HepG2 (cell line): ENCODE measurements around the gene TAS1R3. TPM values are rescaled to one million over a fixed set of nuclear protein-coding genes. Genes with fewer than 3 reads are reported as not detected.
A peak's percentile ranks its signal among the peaks of the same experiment; 100 is the strongest.

Source experiments
- ATAC-seq: fragments of 200-7000 bp; cut with Tn5 transposase; 3 replicates; pipeline ENCODE4 v1.9.1; 2020; ENCODE audit warnings: mild to moderate bottlenecking, moderate library complexity
- BruUV-seq: library from RNA; stranded (reverse); fragments of 400-500 nt; replicated peaks from 2 replicates; lab custom pipeline; 2021; lab: Mats Ljungman, UMichigan
- CTCF ChIA-PET: fragments of 300-600 bp; formaldehyde crosslinking; extraction: SDS; loops from one replicate; lab custom pipeline; 2021; ENCODE audit warnings: low total read pairs, inconsistent platforms, low intra/inter-chr PET ratio; lab: Yijun Ruan, JAX
- POLR2A ChIA-PET: fragments of 350-600 bp; sonication (Branson Sonifier 250); formaldehyde crosslinking; loops from one replicate; lab custom pipeline; 2020; ENCODE audit warnings: antibody characterized with exemption, inconsistent platforms; lab: Yijun Ruan, JAX
- DNase-seq: peaks from one replicate; pipeline ENCODE4 v3.0.0-alpha.2; 2015; ENCODE audit warnings: low spot score
- FAIRE-seq: peaks from 3 replicates; lab custom pipeline; 2011; peaks lifted over from hg19 to GRCh38; lab: Jason Lieb, UNC
- H2AFZ ChIP-seq: one replicate; pipeline ENCODE4 v1.6.1; 2011; ENCODE audit warnings: low read length, inconsistent platforms
- H3K27ac ChIP-seq: fragments of 300-600 bp; 3 replicates; pipeline ENCODE4 v1.8.0; 2011; ENCODE audit warnings: mixed run types, mild to moderate bottlenecking, mixed read lengths, low read length, inconsistent platforms; ENCODE audit not compliant: insufficient read depth; ENCODE audit errors: extremely low read length
- H3K27me3 ChIP-seq, 2 experiments: fragments of 200-600 bp in 1 of 2; 2 replicates in 1 of 2; 3 replicates in 1 of 2; pipeline versions ENCODE4 v1.6.0 to v1.8.0; 2011; ENCODE audit warnings: low read length in 2 of 2, mild to moderate bottlenecking in 2 of 2, moderate library complexity in 2 of 2, inconsistent platforms in 1 of 2; ENCODE audit not compliant: insufficient read depth in 2 of 2, control insufficient read depth in 1 of 2
- H3K36me3 ChIP-seq, 2 experiments: fragments of 200-600 bp in 1 of 2; replicated peaks in 1 of 2; 2 replicates in 1 of 2; 3 replicates in 1 of 2; pipeline versions ENCODE4 v1.5.1 to v1.8.0; 2011; ENCODE audit warnings: low read length in 2 of 2, inconsistent platforms in 1 of 2; ENCODE audit not compliant: insufficient read depth in 2 of 2, control insufficient read depth in 1 of 2
- H3K4me1 ChIP-seq: 2 replicates; pipeline ENCODE4 v1.5.1; 2012; ENCODE audit warnings: low read length, inconsistent platforms; ENCODE audit not compliant: insufficient read depth
- H3K4me2 ChIP-seq: 2 replicates; pipeline ENCODE4 v1.6.0; 2011; ENCODE audit warnings: low read depth, low read length, inconsistent platforms
- H3K4me3 ChIP-seq, 3 experiments: fragments of 200-600 bp in 1 of 3; sonication (generic), shearing (Covaris generic) in 1 of 3; replicated peaks in 1 of 3; 2 replicates each; pipeline ENCODE4 v1.5.1; 2011 to 2016; ENCODE audit warnings: low read length in 3 of 3, inconsistent platforms in 2 of 3, low read depth in 2 of 3, mild to moderate bottlenecking in 2 of 3, control low read depth in 1 of 3, mixed read lengths in 1 of 3; ENCODE audit not compliant: insufficient read depth in 1 of 3
- H3K79me2 ChIP-seq: one replicate; pipeline ENCODE4 v1.6.1; 2011; ENCODE audit warnings: low read length, inconsistent platforms; ENCODE audit not compliant: insufficient read depth
- H3K9ac ChIP-seq: 2 replicates; pipeline ENCODE4 v1.6.0; 2011; ENCODE audit warnings: mild to moderate bottlenecking, low read depth, low read length, inconsistent platforms; ENCODE audit not compliant: insufficient read depth
- H3K9me3 ChIP-seq: 2 replicates; pipeline ENCODE4 v1.5.1; 2012; ENCODE audit warnings: mild to moderate bottlenecking, low read length
- H4K20me1 ChIP-seq: 2 replicates; pipeline ENCODE4 v1.6.0; 2011; ENCODE audit warnings: inconsistent platforms, mild to moderate bottlenecking, low read length, moderate library complexity; ENCODE audit not compliant: insufficient read depth
- CTCF ChIP-seq: sonication (generic); formaldehyde crosslinking; IDR thresholded peaks from 2 replicates; pipeline ENCODE4 v1.5.0; 2020; ENCODE audit warnings: mild to moderate bottlenecking, missing genetic modification reagents, moderate library complexity
- DRAP1 ChIP-seq: IDR thresholded peaks from 2 replicates; pipeline ENCODE4 v1.6.1; 2016; ENCODE audit warnings: missing genetic modification reagents, missing compliant biosample characterization
- GABPB1 ChIP-seq: IDR thresholded peaks from 2 replicates; pipeline ENCODE4 v1.6.1; 2016; ENCODE audit warnings: mild to moderate bottlenecking, missing genetic modification reagents, moderate library complexity, missing compliant biosample characterization
- HDAC2 ChIP-seq: sonication (generic); formaldehyde crosslinking; IDR thresholded peaks from 2 replicates; pipeline ENCODE4 v1.4.0; 2020; ENCODE audit warnings: missing genetic modification reagents
- PATZ1 ChIP-seq: sonication (generic); formaldehyde crosslinking; IDR thresholded peaks from 2 replicates; pipeline ENCODE4 v1.4.0; 2020; ENCODE audit warnings: missing genetic modification reagents
- PCBP1 ChIP-seq: fragments of 200-400 bp; formaldehyde crosslinking; IDR thresholded peaks from 2 replicates; pipeline ENCODE4 v1.6.1; 2017; ENCODE audit warnings: mild to moderate bottlenecking, low read depth, low read length, borderline replicate concordance
- SMAD3 ChIP-seq: sonication (generic); formaldehyde crosslinking; IDR thresholded peaks from 2 replicates; pipeline ENCODE4 v1.4.0; 2020; ENCODE audit warnings: missing genetic modification reagents
- SMC3 ChIP-seq: IDR thresholded peaks from 2 replicates; pipeline ENCODE4 v1.6.1; 2011; ENCODE audit warnings: low read length, improper control_type of control experiment
- TAF1 ChIP-seq: sonication (generic); formaldehyde crosslinking; IDR thresholded peaks from 2 replicates; pipeline ENCODE4 v1.4.0; 2020; ENCODE audit warnings: missing genetic modification reagents
- UBTF ChIP-seq: sonication (generic); formaldehyde crosslinking; IDR thresholded peaks from 2 replicates; pipeline ENCODE4 v1.4.0; 2020; ENCODE audit warnings: mild to moderate bottlenecking, missing genetic modification reagents
- ZNF580 ChIP-seq: IDR thresholded peaks from 2 replicates; pipeline ENCODE4 v1.6.1; 2016; ENCODE audit warnings: low read depth, borderline replicate concordance
- ZNF776 ChIP-seq: sonication (generic); formaldehyde crosslinking; IDR thresholded peaks from 2 replicates; pipeline ENCODE4 v1.4.0; 2020; ENCODE audit warnings: mild to moderate bottlenecking, missing genetic modification reagents
- ZSCAN5A ChIP-seq: sonication (generic); formaldehyde crosslinking; IDR thresholded peaks from 2 replicates; pipeline ENCODE4 v1.8.0; 2022; ENCODE audit warnings: mild to moderate bottlenecking, missing genetic modification reagents, borderline replicate concordance
- WGBS: methylation state at CpG from one replicate; pipeline ENCODE4 v1.1.6; 2017; ENCODE audit warnings: low lambda C conversion rate; 5-methylcytosine and 5-hydroxymethylcytosine counted together
- in situ Hi-C: cut with HindIII; loops from 2 replicates; pipeline ENCODE4 v1.10.0; 2017; ENCODE audit warnings: low pct_unique_long_range_greater_than_20kb; ENCODE audit not compliant: extremely low pct_ligation_motif_present
- intact Hi-C: fragments of 100-400 bp; cut with micrococcal nuclease; formaldehyde crosslinking; loops from one replicate; pipeline ENCODE4 v1.10.0; 2022; ENCODE audit not compliant: unreplicated experiment
- polyA plus RNA-seq, 8 experiments: library from polyadenylated mRNA; depleted of rRNA in 3 of 8; stranded (reverse) in 7 of 8; unstranded in 1 of 8; fragments of >200 nt; fragmentation: Illumina TruSeq in 4 of 8; extraction: Trizol in 4 of 8; gene quantifications; 2 replicates each; pipeline versions ENCODE4 v1.2.1 to v1.2.3, GENCODE V29; 2011 to 2016; ENCODE audit warnings: low read depth in 4 of 8, missing spikeins in 1 of 8, mixed read lengths in 1 of 8; ENCODE audit not compliant: insufficient read depth in 1 of 8
- total RNA-seq, 5 experiments: library from RNA; depleted of rRNA; stranded (reverse); fragments of >200 nt; fragmentation: Illumina TruSeq; extraction: Trizol; gene quantifications; 2 replicates each; pipeline ENCODE4 v1.2.3, GENCODE V29; 2016; ENCODE audit warnings: low read depth in 1 of 5

Gene TAS1R3
- total and polyA plus RNA-seq, 2 of the 13 experiments (the other 11 are each of a cell fraction or from before 2014, with no cell fraction given): 0.13 to 0.15 TPM

- H3K4me2 ChIP-seq: peak overlapping the region; percentile 74
- no peaks in the 10 kb centered on the region for H3K9me3 ChIP-seq
- intact Hi-C loops: no loop called here
- ChIA-PET CTCF (no interaction called here), POLR2A (interaction anchor here (1.0 to 1.6 kb wide), 3 partner anchors 10 to 15 kb away, joined by 6 to 15 read pairs (median 7); partner anchors contain the start of gene AURKAIP1)
- peaks cover under 1% of the 10 kb centered on the region for H3K79me2 ChIP-seq
- H3K9ac ChIP-seq: peak overlapping the region; percentile 48
- peak overlapping the region; percentile 75 for H2AFZ ChIP-seq
- no TSS peak for BruUV-seq
- H3K27me3 ChIP-seq: no peaks in the 10 kb centered on the region
- in situ Hi-C loops: no loop called here
- peak overlapping the region; percentile 23 to 48 (median 25); a peak in 5 of 6 replicates for H3K4me3 ChIP-seq
- H4K20me1 ChIP-seq: no peaks in the 10 kb centered on the region
- ATAC-seq (peak; percentile 60), FAIRE-seq (peak; percentile 60), DNase-seq (peak; percentile 75)
- WGBS: 0% methylated on average over 13 of the region's 13 CpGs
- peak overlapping the region; percentile 24 for H3K27ac ChIP-seq
- peaks cover 53% of the 10 kb centered on the region for H3K4me1 ChIP-seq
- H3K36me3 ChIP-seq: no peaks in the 10 kb centered on the region
- TF ChIP-seq CTCF (CRISPR knock-in tag): peak; percentile 44
- TF ChIP-seq PCBP1: no peak
- TF ChIP-seq HDAC2 (CRISPR knock-in tag): 0 out of 2 replicates have a peak, but pooled peaks have one; percentile 32
- TF ChIP-seq DRAP1 (CRISPR knock-in tag): peak; percentile 33
- peak; percentile 63; the same call in 1 of the 2 replicates for TF ChIP-seq TAF1 (CRISPR knock-in tag)
- TF ChIP-seq SMC3: peak; percentile 19; the same call in 1 of the 2 replicates
- peak; percentile 90 for TF ChIP-seq UBTF (CRISPR knock-in tag)
- TF ChIP-seq ZNF776 (CRISPR knock-in tag): no peak
- TF ChIP-seq ZNF580 (CRISPR knock-in tag): no peak
- peak; percentile 63 for TF ChIP-seq PATZ1 (CRISPR knock-in tag)
- no peak for TF ChIP-seq SMAD3
- TF ChIP-seq ZSCAN5A (CRISPR knock-in tag): no peak
- peak; percentile 51 for TF ChIP-seq GABPB1 (CRISPR knock-in tag)
These were observed 30.9 kb downstream of the TAS1R3 start for GRCh38 chr1:1361982-1362423.
